Vagina (tissue), 2 donors: ENCODE measurements around the gene AQP6. TPM values are rescaled to one million over a fixed set of nuclear protein-coding genes. Genes with fewer than 3 reads are reported as not detected.

ENCODE experiments used
- DNase-seq, 2 donors: peaks; one replicate each; pipeline ENCODE4 v3.0.0-alpha.2; 2017; ENCODE audit errors: extremely low spot score in 2 of 2
- H3K27ac ChIP-seq: fragments of 200-600 bp; sonication (generic); one replicate; pipeline ENCODE4 v1.5.1; 2019
- H3K27me3 ChIP-seq: fragments of 200-600 bp; sonication (generic); one replicate; pipeline ENCODE4 v1.5.1; 2019
- H3K36me3 ChIP-seq, 2 donors: fragments of 200-600 bp; sonication (generic); one replicate each; pipeline ENCODE4 v1.5.1; 2017 to 2019
- H3K4me1 ChIP-seq: fragments of 200-600 bp; sonication (generic); one replicate; pipeline ENCODE4 v1.5.1; 2019
- H3K4me3 ChIP-seq, 2 donors: fragments of 200-600 bp; sonication (generic); 1 replicate in 1 of 2; 2 replicates in 1 of 2; pipeline ENCODE4 v1.5.1; 2016 to 2019
- H3K9me3 ChIP-seq: fragments of 200-600 bp; sonication (generic); one replicate; pipeline ENCODE4 v1.5.1; 2019
- POLR2A ChIP-seq, 2 donors: fragments of 450-650 bp; IDR thresholded peaks; one replicate each; pipeline ENCODE4 v1.6.1; 2017; ENCODE audit warnings: antibody characterized with exemption in 2 of 2, mild to moderate bottlenecking in 2 of 2, moderate library complexity in 2 of 2
- POLR2AphosphoS5 ChIP-seq, 2 donors: sonication (generic); formaldehyde crosslinking; IDR thresholded peaks; one replicate each; pipeline ENCODE4 v1.9.0; 2017; ENCODE audit warnings: antibody characterized with exemption in 2 of 2, mild to moderate bottlenecking in 2 of 2, low read depth in 1 of 2; ENCODE audit not compliant: insufficient read depth in 1 of 2
- intact Hi-C: fragments of 100-400 bp; cut with DNase I; formaldehyde crosslinking; loops from one replicate; pipeline ENCODE4 v1.15.1; 2023
- total RNA-seq: library from RNA; depleted of rRNA; stranded (reverse); fragments of >200 nt; gene quantifications from one replicate; pipeline ENCODE4 v1.2.3, GENCODE V29; 2016
- TF ChIP-seq, protein P1 (sequence below), 3 experiments: fragments of 450-650 bp in 2 of 3; fragments of 200-600 bp in 1 of 3; sonication (generic) in 1 of 3; IDR thresholded peaks; one replicate each; pipeline ENCODE4 v1.5.1; 2017 to 2019; ENCODE audit warnings: antibody characterized with exemption in 3 of 3, mild to moderate bottlenecking in 2 of 3, moderate library complexity in 2 of 3

The AQP6 gene
- total RNA-seq, 1 donor from 2014 or later = not detected

- Histone ChIP-seq H3K9me3 (no peaks in the 10 kb centered on the region), H3K27me3 (no peaks in the 10 kb centered on the region), H3K27ac (no peak overlapping the region), H3K4me3 (no peak overlapping the region), H3K36me3 (no peaks in the 10 kb centered on the region), H3K4me1 (peaks cover 11% of the 10 kb centered on the region)
- intact Hi-C loops = loop anchor here (5.0 kb wide), 1 partner anchor 83 kb away; no protein-coding TSS in a partner anchor
- no peak for DNase-seq
- TF ChIP-seq POLR2A (IDR thresholded peaks at IDR 0.05) = no peak
- TF ChIP-seq, protein P1, sequence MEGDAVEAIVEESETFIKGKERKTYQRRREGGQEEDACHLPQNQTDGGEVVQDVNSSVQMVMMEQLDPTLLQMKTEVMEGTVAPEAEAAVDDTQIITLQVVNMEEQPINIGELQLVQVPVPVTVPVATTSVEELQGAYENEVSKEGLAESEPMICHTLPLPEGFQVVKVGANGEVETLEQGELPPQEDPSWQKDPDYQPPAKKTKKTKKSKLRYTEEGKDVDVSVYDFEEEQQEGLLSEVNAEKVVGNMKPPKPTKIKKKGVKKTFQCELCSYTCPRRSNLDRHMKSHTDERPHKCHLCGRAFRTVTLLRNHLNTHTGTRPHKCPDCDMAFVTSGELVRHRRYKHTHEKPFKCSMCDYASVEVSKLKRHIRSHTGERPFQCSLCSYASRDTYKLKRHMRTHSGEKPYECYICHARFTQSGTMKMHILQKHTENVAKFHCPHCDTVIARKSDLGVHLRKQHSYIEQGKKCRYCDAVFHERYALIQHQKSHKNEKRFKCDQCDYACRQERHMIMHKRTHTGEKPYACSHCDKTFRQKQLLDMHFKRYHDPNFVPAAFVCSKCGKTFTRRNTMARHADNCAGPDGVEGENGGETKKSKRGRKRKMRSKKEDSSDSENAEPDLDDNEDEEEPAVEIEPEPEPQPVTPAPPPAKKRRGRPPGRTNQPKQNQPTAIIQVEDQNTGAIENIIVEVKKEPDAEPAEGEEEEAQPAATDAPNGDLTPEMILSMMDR (IDR thresholded peaks at IDR 0.05) = no peak
- TF ChIP-seq POLR2AphosphoS5 (IDR thresholded peaks at IDR 0.05; ENCODE audit: insufficient read depth in 1 of 2, low read depth in 1 of 2) = no peak
Observed at GRCh38 chr12:49949866-49950265, 22.9 kb upstream of the AQP6 start.

DNA sequence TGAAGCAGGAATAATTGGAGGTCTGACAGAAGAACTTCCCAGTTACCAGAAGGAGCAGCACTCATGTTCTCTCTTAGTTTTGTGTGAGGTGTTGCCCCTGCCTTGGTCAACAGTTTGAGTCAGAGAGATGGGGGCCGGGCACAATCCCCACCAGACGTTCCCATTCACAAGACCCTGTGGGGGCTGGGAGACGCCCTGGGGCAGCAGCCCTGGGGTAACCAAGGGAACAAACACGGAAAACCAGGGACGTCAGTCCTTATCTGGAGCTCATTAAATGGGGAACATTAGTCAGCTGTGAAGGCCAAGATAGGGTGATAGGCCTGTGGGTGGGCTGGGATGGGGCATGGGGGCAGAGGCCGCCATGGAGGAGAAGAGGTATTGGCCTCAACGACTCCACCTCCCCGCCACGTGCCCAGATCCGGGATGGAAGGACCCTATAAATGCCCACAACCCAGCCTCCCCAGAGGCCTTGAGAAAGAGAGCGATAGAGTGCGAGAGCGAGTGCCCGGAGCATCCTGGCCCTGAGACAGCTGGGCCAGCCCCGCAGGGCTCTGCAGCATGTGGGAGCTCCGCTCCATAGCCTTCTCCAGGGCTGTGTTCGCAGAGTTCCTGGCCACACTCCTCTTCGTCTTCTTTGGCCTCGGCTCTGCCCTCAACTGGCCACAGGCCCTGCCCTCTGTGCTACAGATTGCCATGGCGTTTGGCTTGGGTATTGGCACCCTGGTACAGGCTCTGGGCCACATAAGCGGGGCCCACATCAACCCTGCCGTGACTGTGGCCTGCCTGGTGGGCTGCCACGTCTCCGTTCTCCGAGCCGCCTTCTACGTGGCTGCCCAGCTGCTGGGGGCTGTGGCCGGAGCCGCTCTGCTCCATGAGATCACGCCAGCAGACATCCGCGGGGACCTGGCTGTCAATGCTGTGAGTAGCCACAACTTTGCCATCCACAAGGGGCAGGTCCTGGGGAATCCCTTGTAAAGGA is 22.2 kb upstream of the AQP6 start, which contains the start of gene AQP2:
TSS of gene AQP2 (plus strand) at position 465 of the 979 bp plus-strand sequence. CDS start at position 559, 94 bp downstream.
- TF ChIP-seq, protein P1 (IDR thresholded peaks at IDR 0.05) = no peak
- TF ChIP-seq POLR2AphosphoS5 (IDR thresholded peaks at IDR 0.05; ENCODE audit: insufficient read depth in 1 of 2, low read depth in 1 of 2) (no peak), POLR2A (IDR thresholded peaks at IDR 0.05) (no peak)
- Histone ChIP-seq H3K4me1 (peaks cover 5% of the 10 kb centered on the region), H3K27me3 (no peaks in the 10 kb centered on the region), H3K9me3 (no peaks in the 10 kb centered on the region), H3K36me3 (no peaks in the 10 kb centered on the region), H3K4me3 (no peak within 1 kb of the TSS), H3K27ac (no peak within 1 kb of the TSS)
- intact Hi-C loops = loop anchor here (5.0 kb wide), 1 partner anchor 83 kb away; no protein-coding TSS in a partner anchor
- no peak for DNase-seq

GRCh38 chr12:49951411-49952240 is 21.1 kb upstream of the AQP6 start:
- H3K4me1 ChIP-seq = no peaks in the 10 kb centered on the region

DNA sequence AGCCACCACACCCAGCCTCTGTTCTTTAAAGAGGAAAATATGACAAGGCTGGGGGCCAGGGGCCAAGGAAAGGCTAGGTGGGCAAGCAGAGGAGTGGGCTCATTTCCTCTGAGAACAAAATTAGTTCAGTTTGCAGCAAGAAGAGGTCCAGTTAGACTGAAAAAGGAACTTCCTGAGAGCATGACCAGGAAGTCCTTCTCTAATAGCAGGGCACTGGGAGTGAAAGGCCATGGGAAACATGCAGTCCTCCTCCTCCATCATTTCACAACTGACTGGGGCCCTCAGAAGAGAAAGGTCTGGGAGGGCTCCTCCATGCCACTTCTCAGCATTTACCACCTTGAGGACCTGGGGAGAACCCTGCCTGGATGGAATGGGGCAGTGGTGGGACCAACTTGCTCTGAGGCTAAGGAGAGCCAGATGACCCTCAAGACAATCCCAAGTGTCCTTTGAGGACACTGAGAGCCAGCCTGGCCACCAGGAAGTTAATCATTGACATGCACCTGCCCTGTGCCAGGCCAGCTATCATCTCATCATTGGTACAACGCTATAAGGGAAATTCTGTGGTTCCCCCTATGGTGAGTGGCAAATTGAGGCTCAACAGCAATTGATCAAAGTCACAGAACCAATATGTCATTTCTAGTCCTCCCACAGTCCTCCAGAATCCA is 20.2 kb upstream of the AQP6 start:
- Histone ChIP-seq H3K27ac (no peak overlapping the region), H3K4me1 (no peaks in the 10 kb centered on the region), H3K36me3 (no peaks in the 10 kb centered on the region), H3K9me3 (no peaks in the 10 kb centered on the region), H3K4me3 (no peak overlapping the region), H3K27me3 (no peaks in the 10 kb centered on the region)
- TF ChIP-seq, protein P1 (IDR thresholded peaks at IDR 0.05) = no peak
- TF ChIP-seq POLR2AphosphoS5 (IDR thresholded peaks at IDR 0.05; ENCODE audit: insufficient read depth in 1 of 2, low read depth in 1 of 2) (no peak), POLR2A (IDR thresholded peaks at IDR 0.05) (no peak)
- no peak for DNase-seq
- intact Hi-C loops = loop anchor here (5.0 kb wide), 1 partner anchor 85 kb away; no protein-coding TSS in a partner anchor

More at GRCh38 chr12:49951411-49952240, 21.1 kb upstream of the AQP6 start:
- Histone ChIP-seq H3K27ac (no peak overlapping the region), H3K27me3 (no peaks in the 10 kb centered on the region), H3K4me3 (no peak overlapping the region), H3K9me3 (no peaks in the 10 kb centered on the region), H3K36me3 (no peaks in the 10 kb centered on the region)
- no peak for DNase-seq
- intact Hi-C loops = loop anchor here (5.0 kb wide), 1 partner anchor 84 kb away; no protein-coding TSS in a partner anchor
- no peak for TF ChIP-seq POLR2A (IDR thresholded peaks at IDR 0.05)

DNA sequence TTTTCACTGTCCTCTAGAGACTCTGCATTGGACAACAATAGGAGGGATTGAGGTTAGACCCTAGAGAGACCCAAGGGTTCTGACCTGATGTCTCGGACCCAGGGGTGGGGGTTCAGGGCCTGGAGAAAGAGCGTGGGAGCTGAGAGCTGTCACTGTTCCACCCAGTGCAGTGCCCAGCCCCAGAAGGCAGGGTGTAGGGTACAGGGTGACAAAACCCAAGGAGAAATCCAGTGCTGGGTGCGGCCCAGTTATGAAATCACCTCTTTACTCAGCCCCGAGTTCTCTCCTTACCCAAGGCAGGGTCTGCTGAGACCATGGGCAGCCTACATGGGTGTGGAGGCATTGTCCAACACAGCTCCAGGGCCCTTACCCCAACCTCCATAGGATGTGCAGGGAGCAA is 19.6 kb upstream of the AQP6 start:
- no peaks in the 10 kb centered on the region for H3K36me3 ChIP-seq
- H3K9me3 ChIP-seq = no peaks in the 10 kb centered on the region
- TF ChIP-seq POLR2A (IDR thresholded peaks at IDR 0.05) (no peak), POLR2AphosphoS5 (IDR thresholded peaks at IDR 0.05; ENCODE audit: insufficient read depth in 1 of 2, low read depth in 1 of 2) (no peak)
- TF ChIP-seq, protein P1 (IDR thresholded peaks at IDR 0.05) = no peak
- DNase-seq = no peak
- no peaks in the 10 kb centered on the region for H3K4me1 ChIP-seq
- no peak overlapping the region for H3K27ac ChIP-seq
- H3K4me3 ChIP-seq = no peak overlapping the region
- intact Hi-C loops = loop anchor here (5.0 kb wide), 1 partner anchor 86 kb away; no protein-coding TSS in a partner anchor
- no peaks in the 10 kb centered on the region for H3K27me3 ChIP-seq
